ENCODE results near the gene PPP1R9B. TPM values are rescaled to one million over a fixed set of nuclear protein-coding genes. Genes with fewer than 3 reads are reported as not detected.

PPP1R9B gene
- total RNA-seq, 1 donor from 2014 or later: 51.5 TPM

- H3K27me3 Mint-ChIP-seq: no peaks in the 10 kb centered on the region
These were observed 52.6 kb downstream of the PPP1R9B start for GRCh38 chr17:50097926-50098325.

GRCh38 chr17:50097455-50097854, 53.0 kb downstream of the PPP1R9B start:
- Mint-ChIP-seq H3K27ac (no peak overlapping the region), H3K27me3 (no peaks in the 10 kb centered on the region), H3K4me3 (peak overlapping the region; percentile 57)

More at GRCh38 chr17:50097926-50098325, 52.6 kb downstream of the PPP1R9B start:
- Mint-ChIP-seq H3K4me3 (no peak overlapping the region), H3K4me1 (ENCODE audit: unreplicated experiment) (peaks cover 32% of the 10 kb centered on the region), H3K36me3 (no peaks in the 10 kb centered on the region), H3K9me3 (no peaks in the 10 kb centered on the region), H3K27ac (no peak overlapping the region)
- DNase-seq (ENCODE audit: extremely low spot score, unreplicated experiment): no peak
- TF ChIP-seq CTCF (conservative IDR thresholded peaks at IDR 0.05): no peak

GRCh38 chr17:50096758-50097157, 53.7 kb downstream of the PPP1R9B start:
- DNase-seq (ENCODE audit: extremely low spot score, unreplicated experiment): no peak
- peaks cover 29% of the 10 kb centered on the region for H3K4me1 Mint-ChIP-seq (ENCODE audit: unreplicated experiment)
- H3K9me3 Mint-ChIP-seq: no peaks in the 10 kb centered on the region
- H3K4me3 Mint-ChIP-seq: peak overlapping the region; percentile 91
- no peaks in the 10 kb centered on the region for H3K36me3 Mint-ChIP-seq
- no peak for TF ChIP-seq CTCF (conservative IDR thresholded peaks at IDR 0.05)
- H3K27me3 Mint-ChIP-seq: no peaks in the 10 kb centered on the region
- no peak overlapping the region for H3K27ac Mint-ChIP-seq

More at GRCh38 chr17:50097455-50097854, 53.0 kb downstream of the PPP1R9B start:
- no peak for TF ChIP-seq CTCF (conservative IDR thresholded peaks at IDR 0.05)
- H3K36me3 Mint-ChIP-seq: no peaks in the 10 kb centered on the region
- no peak for DNase-seq (ENCODE audit: extremely low spot score, unreplicated experiment)
- no peaks in the 10 kb centered on the region for H3K9me3 Mint-ChIP-seq
- H3K4me1 Mint-ChIP-seq (ENCODE audit: unreplicated experiment): peaks cover 32% of the 10 kb centered on the region

- DNase-seq (ENCODE audit: extremely low spot score, unreplicated experiment): no peak
- H3K27ac Mint-ChIP-seq: peak overlapping the region; percentile 82
- peak overlapping the region; percentile 91 for H3K4me3 Mint-ChIP-seq
- H3K36me3 Mint-ChIP-seq: no peaks in the 10 kb centered on the region
- no peak for TF ChIP-seq CTCF (conservative IDR thresholded peaks at IDR 0.05)
- no peaks in the 10 kb centered on the region for H3K9me3 Mint-ChIP-seq
- H3K4me1 Mint-ChIP-seq (ENCODE audit: unreplicated experiment): peaks cover 23% of the 10 kb centered on the region
- H3K27me3 Mint-ChIP-seq: no peaks in the 10 kb centered on the region
These were observed 54.4 kb downstream of the PPP1R9B start for GRCh38 chr17:50096092-50096491.

- Mint-ChIP-seq H3K9me3 (no peaks in the 10 kb centered on the region), H3K27ac (peak overlapping the region; percentile 82), H3K36me3 (no peaks in the 10 kb centered on the region), H3K27me3 (no peaks in the 10 kb centered on the region), H3K4me1 (ENCODE audit: unreplicated experiment) (peaks cover 18% of the 10 kb centered on the region), H3K4me3 (peak overlapping the region; percentile 91)
- DNase-seq (ENCODE audit: extremely low spot score, unreplicated experiment): no peak
- TF ChIP-seq CTCF (conservative IDR thresholded peaks at IDR 0.05): no peak
These were observed 54.8 kb downstream of the PPP1R9B start for GRCh38 chr17:50095626-50096037.

All from type B pancreatic cell (in vitro differentiated cells).